Fibroblast of villous mesenchyme (primary cell): ENCODE data around the gene CSTA. TPM values are rescaled to one million over a fixed set of nuclear protein-coding genes. Genes with fewer than 3 reads are reported as not detected.

Experiments
- DNase-seq: peaks from one replicate; pipeline ENCODE4 v3.0.0-alpha.2; 2010; ENCODE audit warnings: low read depth
- H3K4me3 ChIP-seq: 2 replicates; pipeline ENCODE4 v1.5.1; 2011; ENCODE audit warnings: low read depth, mild to moderate bottlenecking, low read length
- CTCF ChIP-seq: IDR thresholded peaks from 2 replicates; pipeline ENCODE4 v1.5.1; 2012; ENCODE audit warnings: low read depth, mild to moderate bottlenecking, low read length; ENCODE audit not compliant: insufficient read depth
- total RNA-seq: library from RNA; depleted of rRNA; stranded (reverse); fragments of >200 nt; gene quantifications from 2 replicates; pipeline ENCODE4 v1.2.3, GENCODE V29; 2012

CSTA gene
- total RNA-seq, 1 donor = not detected

GRCh38 chr3:122316368-122316767 lies 8.7 kb upstream of the CSTA start:
- no peak overlapping the region for H3K4me3 ChIP-seq
- no peak for TF ChIP-seq CTCF
- no peak for DNase-seq

GRCh38 chr3:122318620-122319019 lies 6.4 kb upstream of the CSTA start:
- H3K4me3 ChIP-seq = no peak overlapping the region
- no peak for DNase-seq
- TF ChIP-seq CTCF = no peak

GRCh38 chr3:122322095-122323075 lies 2.7 kb upstream of the CSTA start:
- H3K4me3 ChIP-seq = no peak overlapping the region
- no peak for DNase-seq
- no peak for TF ChIP-seq CTCF

- TF ChIP-seq CTCF = no peak
- no peak overlapping the region for H3K4me3 ChIP-seq
- DNase-seq = no peak
Measured at GRCh38 chr3:122325769-122326168, 721 bp downstream of the CSTA start.

GRCh38 chr3:122331886-122332285 lies 6.8 kb downstream of the CSTA start:
- TF ChIP-seq CTCF = no peak
- H3K4me3 ChIP-seq = no peak overlapping the region

GRCh38 chr3:122332551-122332950 lies 7.5 kb downstream of the CSTA start:
- DNase-seq = no peak
- TF ChIP-seq CTCF = no peak
- no peak overlapping the region for H3K4me3 ChIP-seq

More at GRCh38 chr3:122331886-122332285, 6.8 kb downstream of the CSTA start:
- DNase-seq = no peak
